ENCODE results near the gene KCNK10.

The KCNK10 gene

DNA sequence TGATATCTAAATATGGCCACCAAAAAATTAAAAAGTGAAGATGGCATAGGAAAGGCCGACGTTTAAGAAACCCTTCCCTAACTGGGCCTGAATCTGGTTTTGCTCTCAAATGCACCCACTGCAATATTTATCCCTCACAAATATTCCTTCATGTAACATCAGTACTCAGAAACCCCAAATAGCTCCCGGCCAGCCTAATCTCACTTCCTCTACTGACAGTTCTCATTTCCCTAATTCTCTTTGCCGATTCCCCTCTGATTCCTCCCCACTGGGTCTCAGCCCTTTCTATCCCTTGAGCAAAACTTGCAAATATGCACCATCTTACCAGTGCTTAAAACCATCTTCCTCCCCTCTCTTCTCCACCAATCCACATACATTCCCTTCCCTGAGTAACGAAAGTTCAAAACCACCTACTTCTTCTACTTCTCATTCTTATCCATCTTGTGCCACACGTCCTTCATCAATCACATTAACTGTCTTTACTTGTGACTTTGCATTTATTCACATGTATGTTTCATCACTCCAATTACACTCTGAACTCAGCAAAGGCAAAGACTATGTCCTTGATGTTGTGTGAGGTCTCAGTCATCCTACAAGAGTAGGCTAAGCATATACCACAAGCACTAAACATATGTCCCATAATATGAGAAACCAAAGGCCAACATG is 23.1 kb downstream of the KCNK10 start:
- no peak overlapping the region for H3K4me3 ChIP-seq (ENCODE audit: low read length)
- TF ChIP-seq, protein P1, sequence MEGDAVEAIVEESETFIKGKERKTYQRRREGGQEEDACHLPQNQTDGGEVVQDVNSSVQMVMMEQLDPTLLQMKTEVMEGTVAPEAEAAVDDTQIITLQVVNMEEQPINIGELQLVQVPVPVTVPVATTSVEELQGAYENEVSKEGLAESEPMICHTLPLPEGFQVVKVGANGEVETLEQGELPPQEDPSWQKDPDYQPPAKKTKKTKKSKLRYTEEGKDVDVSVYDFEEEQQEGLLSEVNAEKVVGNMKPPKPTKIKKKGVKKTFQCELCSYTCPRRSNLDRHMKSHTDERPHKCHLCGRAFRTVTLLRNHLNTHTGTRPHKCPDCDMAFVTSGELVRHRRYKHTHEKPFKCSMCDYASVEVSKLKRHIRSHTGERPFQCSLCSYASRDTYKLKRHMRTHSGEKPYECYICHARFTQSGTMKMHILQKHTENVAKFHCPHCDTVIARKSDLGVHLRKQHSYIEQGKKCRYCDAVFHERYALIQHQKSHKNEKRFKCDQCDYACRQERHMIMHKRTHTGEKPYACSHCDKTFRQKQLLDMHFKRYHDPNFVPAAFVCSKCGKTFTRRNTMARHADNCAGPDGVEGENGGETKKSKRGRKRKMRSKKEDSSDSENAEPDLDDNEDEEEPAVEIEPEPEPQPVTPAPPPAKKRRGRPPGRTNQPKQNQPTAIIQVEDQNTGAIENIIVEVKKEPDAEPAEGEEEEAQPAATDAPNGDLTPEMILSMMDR (IDR thresholded peaks at IDR 0.05; ENCODE audit: insufficient read depth, low read depth, low read length, missing control alignments): no peak
- no peak for DNase-seq (ENCODE audit: low read depth)

DNA sequence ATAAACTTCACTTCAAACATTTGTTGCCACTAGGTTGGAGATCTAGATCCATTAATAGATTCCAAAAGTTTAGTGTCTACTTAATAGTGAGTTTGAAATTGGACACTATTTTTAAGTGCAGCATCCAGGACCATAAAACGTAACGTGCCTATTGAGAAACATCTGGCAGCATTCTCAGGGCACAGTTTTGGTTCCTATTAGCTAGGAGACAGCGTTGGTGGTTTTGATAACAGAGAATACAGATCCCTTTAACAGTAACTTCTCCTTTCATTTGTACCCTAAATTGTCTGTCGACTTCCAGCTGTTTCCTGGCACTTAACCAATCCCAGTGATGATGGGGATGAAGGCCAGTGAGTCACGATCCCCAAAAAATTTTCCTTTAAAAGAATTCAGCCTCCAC is 25.8 kb downstream of the KCNK10 start:
- TF ChIP-seq, protein P1 (IDR thresholded peaks at IDR 0.05; ENCODE audit: insufficient read depth, low read depth, low read length, missing control alignments): no peak
- DNase-seq (ENCODE audit: low read depth): no peak
- no peak overlapping the region for H3K4me3 ChIP-seq (ENCODE audit: low read length)

DNA sequence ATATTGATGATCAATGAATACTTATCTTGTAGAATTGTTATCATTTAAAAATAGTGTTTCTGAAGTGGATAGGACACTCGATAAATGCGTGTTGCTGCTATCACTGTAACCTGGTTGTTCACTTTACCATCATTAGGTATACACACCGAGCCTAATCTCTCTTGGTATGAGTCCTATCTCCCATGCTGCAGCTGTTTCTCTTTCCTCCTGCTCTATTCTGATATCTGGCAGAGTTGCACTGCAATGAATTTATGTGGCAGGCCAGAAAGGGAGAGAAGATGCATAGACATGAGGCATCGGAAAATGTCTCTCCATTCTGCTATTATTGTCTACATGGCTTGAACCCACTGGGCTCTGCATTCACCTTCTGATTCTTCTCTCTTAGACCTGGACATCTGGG is 26.7 kb downstream of the KCNK10 start:
- H3K4me3 ChIP-seq (ENCODE audit: low read length): no peak overlapping the region
- DNase-seq (ENCODE audit: low read depth): no peak
- TF ChIP-seq, protein P1 (IDR thresholded peaks at IDR 0.05; ENCODE audit: insufficient read depth, low read depth, low read length, missing control alignments): no peak

DNA sequence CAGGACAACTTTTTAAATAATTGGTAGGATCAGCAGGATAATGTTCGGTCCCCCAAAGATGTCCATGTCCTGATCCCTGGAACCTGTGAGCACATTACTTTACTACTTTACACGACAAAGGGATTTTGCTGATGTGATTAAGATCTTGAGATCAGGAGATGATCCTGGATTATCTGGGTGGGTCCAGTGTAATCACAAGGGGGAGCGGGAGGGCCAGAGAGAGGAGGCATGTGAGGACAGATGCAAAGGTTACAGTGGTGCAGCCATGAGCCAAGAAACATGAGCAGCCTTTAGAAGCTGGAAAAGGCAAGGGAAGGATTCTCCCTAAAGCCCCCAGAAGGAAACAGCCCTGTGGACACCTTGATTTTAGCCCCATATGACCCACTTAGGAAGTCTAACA is 33.1 kb downstream of the KCNK10 start:
- TF ChIP-seq, protein P1 (IDR thresholded peaks at IDR 0.05; ENCODE audit: insufficient read depth, low read depth, low read length, missing control alignments): no peak
- no peak for DNase-seq (ENCODE audit: low read depth)
- no peak overlapping the region for H3K4me3 ChIP-seq (ENCODE audit: low read length)

DNA sequence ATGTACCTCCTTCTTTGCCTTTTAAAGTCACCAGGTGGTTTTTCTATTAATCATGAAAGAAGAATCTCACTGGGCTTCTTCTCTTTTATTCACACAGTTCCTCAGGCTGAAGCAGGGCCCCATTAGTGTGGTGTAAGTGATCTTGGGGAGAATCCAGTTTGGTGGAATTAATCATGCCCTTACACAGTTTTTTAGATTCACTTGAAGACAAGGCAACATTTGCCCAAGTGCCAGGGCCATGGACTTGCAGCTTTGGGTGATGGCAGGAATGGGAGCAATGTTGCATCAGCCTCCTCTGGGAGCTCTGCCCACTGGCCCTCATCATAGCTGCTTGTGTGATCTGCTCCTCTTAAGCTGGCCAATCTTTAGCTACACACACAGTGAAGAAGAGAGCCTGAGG is 33.8 kb downstream of the KCNK10 start:
- H3K4me3 ChIP-seq (ENCODE audit: low read length): no peak overlapping the region
- TF ChIP-seq, protein P1 (IDR thresholded peaks at IDR 0.05; ENCODE audit: insufficient read depth, low read depth, low read length, missing control alignments): no peak
- DNase-seq (ENCODE audit: low read depth): peak; percentile 71

DNA sequence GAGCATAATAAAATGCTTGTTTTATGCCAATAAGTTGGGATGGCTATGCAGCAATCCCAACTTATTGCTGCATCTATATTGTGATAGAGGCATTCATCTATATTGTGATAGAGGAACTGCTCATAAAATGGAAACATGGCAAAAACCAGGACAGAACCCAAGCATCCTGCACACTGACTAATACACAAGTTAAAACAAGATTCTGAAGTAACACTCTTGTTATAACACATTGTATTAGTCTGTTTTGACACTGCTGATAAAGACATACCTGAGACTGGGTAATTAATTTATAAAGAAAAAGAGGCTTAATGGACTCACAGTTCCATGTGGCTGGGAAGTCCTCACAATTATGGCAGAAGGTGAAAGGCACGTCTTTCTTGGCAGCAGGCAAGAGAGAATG is 36.8 kb downstream of the KCNK10 start:
- H3K4me3 ChIP-seq (ENCODE audit: low read length): no peak overlapping the region
- peak; percentile 6 for DNase-seq (ENCODE audit: low read depth)
- TF ChIP-seq, protein P1 (IDR thresholded peaks at IDR 0.05; ENCODE audit: insufficient read depth, low read depth, low read length, missing control alignments): no peak

DNA sequence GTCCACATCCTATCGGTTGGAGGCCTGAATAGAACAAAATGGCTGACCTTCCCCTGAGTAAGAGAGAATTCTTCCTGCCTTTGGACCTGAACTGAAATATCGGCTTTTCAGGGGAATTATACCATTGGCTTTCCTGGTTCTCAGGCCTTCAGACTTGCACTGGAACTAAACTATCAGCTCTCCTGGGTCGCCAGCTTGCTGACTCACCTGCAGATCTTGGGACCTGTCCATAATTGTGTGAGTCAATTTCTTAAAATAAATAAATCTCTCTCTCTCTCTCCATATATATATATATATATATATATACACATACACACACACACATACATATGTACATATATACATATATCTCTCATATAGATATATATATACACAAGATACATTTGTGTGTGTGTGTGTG is 41.6 kb downstream of the KCNK10 start:
- peak; percentile 25 for DNase-seq (ENCODE audit: low read depth)
- TF ChIP-seq, protein P1 (IDR thresholded peaks at IDR 0.05; ENCODE audit: insufficient read depth, low read depth, low read length, missing control alignments): no peak
- no peak overlapping the region for H3K4me3 ChIP-seq (ENCODE audit: low read length)
